ENCODE results near the gene PSORS1C2.

DNA sequence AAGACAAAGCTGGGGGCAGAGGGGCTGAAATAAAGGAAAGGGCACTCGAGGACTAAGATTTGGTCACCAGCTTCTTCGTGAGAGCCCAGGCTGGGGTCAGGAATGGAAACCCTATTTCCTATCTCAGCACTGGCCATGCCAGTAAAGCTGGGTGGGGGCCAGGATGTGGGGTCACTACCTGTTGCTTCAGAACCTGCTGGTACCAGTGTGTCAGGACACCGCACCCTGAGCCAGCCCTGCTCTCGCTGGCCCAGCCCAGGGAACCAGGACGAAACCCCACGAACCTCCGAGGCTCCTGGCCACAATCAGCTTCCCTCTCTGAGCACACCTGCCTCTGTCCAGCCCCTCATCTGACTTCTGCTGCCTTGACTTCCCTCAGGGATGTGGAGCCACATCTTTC lies 20.7 kb downstream of the PSORS1C2 start:
- TF ChIP-seq POLR2AphosphoS5 (IDR thresholded peaks at IDR 0.05; ENCODE audit: insufficient read depth in 1 of 2, low read depth in 1 of 2) (no peak), POLR2A (IDR thresholded peaks at IDR 0.05) (no peak)

Measured in vagina (tissue), 2 donors.